Sigmoid colon (tissue), 4 donors: ENCODE measurements around the gene ZSWIM6.

ENCODE experiments used
- CTCF ChIP-seq, 4 experiments: fragments of 450-650 bp in 3 of 4; fragments of 200-600 bp in 1 of 4; IDR thresholded peaks; one replicate each; pipeline ENCODE4 v1.5.1; 2016 to 2019; ENCODE audit warnings: antibody characterized with exemption in 4 of 4, mild to moderate bottlenecking in 3 of 4, moderate library complexity in 2 of 4
- EP300 ChIP-seq, 4 donors: sonication (generic); formaldehyde crosslinking; IDR thresholded peaks; one replicate each; pipeline ENCODE4 v1.6.1; 2017; ENCODE audit warnings: antibody characterized with exemption in 4 of 4
- POLR2A ChIP-seq, 2 donors: fragments of 450-650 bp; IDR thresholded peaks; one replicate each; pipeline ENCODE4 v1.6.1; 2016; ENCODE audit warnings: antibody characterized with exemption in 2 of 2, mild to moderate bottlenecking in 2 of 2, moderate library complexity in 2 of 2
- POLR2AphosphoS5 ChIP-seq, 4 donors: sonication (generic); formaldehyde crosslinking; IDR thresholded peaks; one replicate each; pipeline ENCODE4 v1.6.1; 2017; ENCODE audit warnings: antibody characterized with exemption in 4 of 4

GRCh38 chr5:61333321-61333953 is 1.4 kb downstream of the ZSWIM6 start:
- TF ChIP-seq CTCF (IDR thresholded peaks at IDR 0.05) (no peak), POLR2A (IDR thresholded peaks at IDR 0.05) (no peak), POLR2AphosphoS5 (IDR thresholded peaks at IDR 0.05) (peak in 3 of 4 donors; percentile 21 to 39 (median 32)), EP300 (IDR thresholded peaks at IDR 0.05) (no peak)
